Thymus (tissue), 11 donors: ENCODE data around the gene ODAD3. TPM values are rescaled to one million over a fixed set of nuclear protein-coding genes. Genes with fewer than 3 reads are reported as not detected.
"Not testable (repeated sequence)": the region's sequence is repeated elsewhere in the genome, so short reads cannot be mapped to it uniquely, and the experiment has no call there.

ENCODE experiments used
- DNase-seq, 9 donors: peaks; one replicate each; pipeline ENCODE4 v3.0.0-alpha.2; 2013; ENCODE audit warnings: low spot score in 9 of 9, low read depth in 6 of 9, missing footprints in 1 of 9
- H3K27ac ChIP-seq, 2 donors: one replicate each; pipeline ENCODE4 v1.5.1; 2013; ENCODE audit warnings: control low read depth in 1 of 2, low read depth in 1 of 2, low read length in 1 of 2, mild to moderate bottlenecking in 1 of 2, moderate library complexity in 1 of 2
- H3K27me3 ChIP-seq, 2 donors: one replicate each; pipeline ENCODE4 v1.5.1; 2013; ENCODE audit warnings: low read length in 1 of 2; ENCODE audit not compliant: control insufficient read depth in 2 of 2, insufficient read depth in 1 of 2
- H3K36me3 ChIP-seq, 2 donors: one replicate each; pipeline ENCODE4 v1.5.1; 2013; ENCODE audit warnings: low read length in 1 of 2, mild to moderate bottlenecking in 1 of 2, moderate library complexity in 1 of 2; ENCODE audit not compliant: control insufficient read depth in 2 of 2, insufficient read depth in 2 of 2
- H3K4me1 ChIP-seq, 2 donors: one replicate each; pipeline ENCODE4 v1.5.1; 2013; ENCODE audit warnings: low read length in 2 of 2; ENCODE audit not compliant: control insufficient read depth in 2 of 2, insufficient read depth in 2 of 2
- H3K4me3 ChIP-seq, 2 donors: one replicate each; pipeline ENCODE4 v1.5.1; 2013; ENCODE audit warnings: low read length in 2 of 2, control low read depth in 1 of 2, mild to moderate bottlenecking in 1 of 2
- H3K9me3 ChIP-seq, 2 donors: one replicate each; pipeline ENCODE4 v1.5.1; 2013; ENCODE audit warnings: low read length in 1 of 2, mild to moderate bottlenecking in 1 of 2; ENCODE audit not compliant: control insufficient read depth in 2 of 2, insufficient read depth in 1 of 2
- WGBS: extraction: QIAGEN DNeasy Blood & Tissue Kit; methylation state at CpG from one replicate; pipeline ENCODE4 v1.1.7; 2013; 5-methylcytosine and 5-hydroxymethylcytosine counted together
- polyA plus RNA-seq: library from polyadenylated mRNA; stranded (reverse); fragments of 200-250 nt; gene quantifications from one replicate; pipeline ENCODE4 v1.2.3, GENCODE V29; 2013
- total RNA-seq: library from RNA; stranded (reverse); fragments of 120-200 nt; gene quantifications from one replicate; pipeline ENCODE4 v1.2.4, GENCODE V29; 2013
- donor health status: healthy.

ODAD3 gene
- total and polyA plus RNA-seq, 2 donors = 0.09 to 0.64 TPM

GRCh38 chr19:11447347-11448262 is 12.7 kb upstream of the ODAD3 start:
- 97% methylated on average over 35 of the region's 35 CpGs for WGBS
- Histone ChIP-seq H3K4me1 (peaks cover 0 to 3% of the 10 kb centered on the region in 2 donors), H3K4me3 (no peak overlapping the region), H3K27me3 (no peaks in the 10 kb centered on the region), H3K27ac (no peak overlapping the region), H3K9me3 (no peaks in the 10 kb centered on the region), H3K36me3 (peaks cover 54 to 76% of the 10 kb centered on the region in 2 donors)
- DNase-seq = no peak

GRCh38 chr19:11446652-11447301 is 11.9 kb upstream of the ODAD3 start:
- 94% methylated on average over 23 of the region's 23 CpGs for WGBS
- Histone ChIP-seq H3K27me3 (no peaks in the 10 kb centered on the region), H3K27ac (no peak overlapping the region), H3K4me3 (no peak overlapping the region), H3K4me1 (peaks cover 0 to 3% of the 10 kb centered on the region in 2 donors), H3K9me3 (no peaks in the 10 kb centered on the region), H3K36me3 (peaks cover 63 to 85% of the 10 kb centered on the region in 2 donors)
- no peak for DNase-seq

GRCh38 chr19:11446271-11446651 is 11.3 kb upstream of the ODAD3 start:
- WGBS = 97% methylated on average over 14 of the region's 14 CpGs
- DNase-seq = no peak
- H3K27ac ChIP-seq = no peak overlapping the region
- no peaks in the 10 kb centered on the region for H3K27me3 ChIP-seq
- H3K36me3 ChIP-seq = peaks cover 68 to 90% of the 10 kb centered on the region in 2 donors
- no peak overlapping the region for H3K4me3 ChIP-seq
- peaks cover 0 to 3% of the 10 kb centered on the region in 2 donors for H3K4me1 ChIP-seq
- no peaks in the 10 kb centered on the region for H3K9me3 ChIP-seq

- DNase-seq = no peak
- H3K4me3 ChIP-seq = no peak overlapping the region
- no peaks in the 10 kb centered on the region for H3K9me3 ChIP-seq
- no peak overlapping the region for H3K27ac ChIP-seq
- H3K4me1 ChIP-seq = peaks cover 0 to 3% of the 10 kb centered on the region in 2 donors
- peaks cover 78 to 92% of the 10 kb centered on the region in 2 donors for H3K36me3 ChIP-seq
- no peaks in the 10 kb centered on the region for H3K27me3 ChIP-seq
- WGBS = 98% methylated on average over 13 of the region's 13 CpGs
Observed at GRCh38 chr19:11445141-11445540, 10.2 kb upstream of the ODAD3 start.

GRCh38 chr19:11444059-11444458 is 9.1 kb upstream of the ODAD3 start:
- DNase-seq = no peak
- Histone ChIP-seq H3K27me3 (no peaks in the 10 kb centered on the region), H3K4me3 (no peak overlapping the region), H3K36me3 (peaks cover 78 to 86% of the 10 kb centered on the region in 2 donors), H3K27ac (no peak overlapping the region), H3K4me1 (peaks cover 0 to 3% of the 10 kb centered on the region in 2 donors), H3K9me3 (no peaks in the 10 kb centered on the region)
- WGBS = 94% methylated on average over 5 of the region's 5 CpGs

- H3K27ac ChIP-seq = no peak overlapping the region
- WGBS = 97% methylated on average over 9 of the region's 9 CpGs
- H3K4me1 ChIP-seq = peaks cover 10 to 16% of the 10 kb centered on the region in 2 donors
Observed at GRCh38 chr19:11437955-11438354, 3.0 kb upstream of the ODAD3 start.

GRCh38 chr19:11435833-11436313 is 952 bp upstream of the ODAD3 start:
- no peaks in the 10 kb centered on the region for H3K9me3 ChIP-seq
- no peaks in the 10 kb centered on the region for H3K27me3 ChIP-seq
- H3K4me1 ChIP-seq = peaks cover 10 to 16% of the 10 kb centered on the region in 2 donors
- H3K36me3 ChIP-seq = peaks cover 30 to 32% of the 10 kb centered on the region in 2 donors
- no peak for DNase-seq
- WGBS = 5% methylated on average over 21 of the region's 21 CpGs
- H3K4me3 ChIP-seq = peak overlapping the region; percentile 68 to 96
- H3K27ac ChIP-seq = peak overlapping the region; percentile 78 to 88

More at GRCh38 chr19:11437955-11438354, 3.0 kb upstream of the ODAD3 start:
- H3K9me3 ChIP-seq = no peaks in the 10 kb centered on the region
- H3K27me3 ChIP-seq = no peaks in the 10 kb centered on the region
- peaks cover 50 to 51% of the 10 kb centered on the region in 2 donors for H3K36me3 ChIP-seq
- DNase-seq = no peak
- no peak overlapping the region for H3K4me3 ChIP-seq

GRCh38 chr19:11434703-11435056 is 241 bp downstream of the ODAD3 start:
- Histone ChIP-seq H3K27ac (peak overlapping the region; percentile 38 to 76), H3K4me3 (peak overlapping the region; percentile 68 to 96), H3K36me3 (peaks cover 24 to 25% of the 10 kb centered on the region in 2 donors), H3K27me3 (peaks cover 0 to 5% of the 10 kb centered on the region in 2 donors), H3K4me1 (peaks cover 10 to 16% of the 10 kb centered on the region in 2 donors), H3K9me3 (no peaks in the 10 kb centered on the region)
- 19% methylated on average over 9 of the region's 9 CpGs for WGBS
- no peak for DNase-seq

- peaks cover 10 to 16% of the 10 kb centered on the region in 2 donors for H3K4me1 ChIP-seq
- not testable (repeated sequence) for H3K27ac ChIP-seq, H3K4me3 ChIP-seq, H3K9me3 ChIP-seq, H3K27me3 ChIP-seq, DNase-seq
- 98% methylated on average over 3 of the region's 3 CpGs for WGBS
- H3K36me3 ChIP-seq = peaks cover 15 to 18% of the 10 kb centered on the region in 2 donors
Observed at GRCh38 chr19:11433526-11433925, 1.4 kb downstream of the ODAD3 start.
